NOMO-1 (cell line): ENCODE measurements around the gene RBAK.
"Not testable (repeated sequence)": the region's sequence is repeated elsewhere in the genome, so short reads cannot be mapped to it uniquely, and the experiment has no call there.

ENCODE experiments used
- DNase-seq, 2 experiments: peaks; one replicate each; lab custom pipeline; 2025; ENCODE audit not compliant: unreplicated experiment in 2 of 2; lab: John Stamatoyannopoulos, UW

RBAK gene

DNA sequence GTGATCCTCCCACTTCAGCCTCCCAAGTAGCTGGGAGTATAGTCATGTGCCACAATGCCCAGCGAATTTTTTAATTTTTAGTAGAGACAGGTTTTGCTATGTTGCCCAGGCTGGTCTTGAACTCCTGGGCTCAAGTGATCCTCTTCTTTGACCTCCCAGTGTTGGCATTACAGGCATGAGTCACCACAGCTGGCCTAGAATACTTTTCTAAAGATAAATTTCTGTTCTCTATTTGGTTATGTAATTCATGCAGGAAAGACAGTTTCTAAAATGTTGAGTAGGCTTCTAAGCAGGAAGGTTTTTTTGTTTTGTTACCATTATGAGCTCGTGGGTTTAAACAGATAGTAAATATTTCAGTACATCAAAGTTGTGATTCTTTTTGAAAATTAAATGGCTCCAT lies 5.0 kb downstream of the RBAK start:
- DNase-seq, result no peak

DNA sequence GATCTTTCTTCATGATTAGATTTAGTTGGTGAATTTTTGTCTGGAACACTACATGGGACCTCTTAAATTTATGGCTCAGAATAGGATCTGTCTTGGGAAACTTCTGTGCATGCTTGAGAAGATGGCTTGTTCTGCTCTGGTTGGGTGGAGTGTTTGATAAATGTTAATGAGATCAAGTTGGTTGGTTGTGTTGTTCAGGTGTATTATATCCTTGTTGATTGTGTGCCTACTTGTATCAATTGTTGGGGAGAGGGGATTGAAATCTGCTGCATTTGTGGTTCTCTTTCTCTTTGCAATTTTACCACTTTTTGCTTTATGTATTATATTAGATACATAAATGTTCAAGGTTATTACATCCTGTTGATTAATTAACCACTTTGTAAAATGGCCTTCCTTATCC lies 6.1 kb downstream of the RBAK start:
- DNase-seq, result not testable (repeated sequence)

DNA sequence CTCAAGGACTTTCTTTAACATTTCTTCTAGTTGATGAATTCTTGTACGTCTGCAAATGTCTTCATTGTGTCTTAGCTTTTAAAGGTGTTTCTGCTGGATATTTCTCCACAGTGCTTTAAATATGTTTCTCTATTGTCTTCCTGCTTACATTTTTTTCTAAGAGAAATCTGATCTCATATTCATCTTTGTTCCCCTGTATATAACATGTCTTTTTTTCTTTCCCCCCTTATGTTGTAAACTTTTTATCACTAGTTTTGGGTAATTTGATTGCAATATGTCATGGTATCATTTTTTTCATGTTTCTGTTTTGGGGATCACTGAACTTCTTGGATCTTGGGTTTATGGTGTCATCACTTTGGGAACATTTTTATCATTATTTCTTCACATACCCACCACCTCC lies 7.5 kb downstream of the RBAK start:
- no peak for DNase-seq

DNA sequence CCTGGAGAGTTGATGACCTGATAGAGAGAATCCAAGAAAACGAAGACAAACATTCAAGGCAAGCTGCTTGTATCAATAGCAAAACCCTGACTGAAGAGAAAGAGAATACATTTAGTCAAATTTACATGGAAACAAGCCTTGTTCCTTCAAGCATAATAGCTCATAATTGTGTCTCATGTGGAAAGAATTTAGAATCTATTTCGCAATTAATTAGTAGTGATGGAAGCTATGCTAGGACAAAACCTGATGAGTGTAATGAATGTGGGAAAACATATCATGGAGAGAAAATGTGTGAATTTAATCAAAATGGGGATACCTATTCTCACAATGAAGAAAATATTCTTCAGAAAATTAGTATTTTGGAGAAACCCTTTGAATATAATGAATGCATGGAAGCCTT lies 18.0 kb downstream of the RBAK start:
- DNase-seq, result no peak

DNA sequence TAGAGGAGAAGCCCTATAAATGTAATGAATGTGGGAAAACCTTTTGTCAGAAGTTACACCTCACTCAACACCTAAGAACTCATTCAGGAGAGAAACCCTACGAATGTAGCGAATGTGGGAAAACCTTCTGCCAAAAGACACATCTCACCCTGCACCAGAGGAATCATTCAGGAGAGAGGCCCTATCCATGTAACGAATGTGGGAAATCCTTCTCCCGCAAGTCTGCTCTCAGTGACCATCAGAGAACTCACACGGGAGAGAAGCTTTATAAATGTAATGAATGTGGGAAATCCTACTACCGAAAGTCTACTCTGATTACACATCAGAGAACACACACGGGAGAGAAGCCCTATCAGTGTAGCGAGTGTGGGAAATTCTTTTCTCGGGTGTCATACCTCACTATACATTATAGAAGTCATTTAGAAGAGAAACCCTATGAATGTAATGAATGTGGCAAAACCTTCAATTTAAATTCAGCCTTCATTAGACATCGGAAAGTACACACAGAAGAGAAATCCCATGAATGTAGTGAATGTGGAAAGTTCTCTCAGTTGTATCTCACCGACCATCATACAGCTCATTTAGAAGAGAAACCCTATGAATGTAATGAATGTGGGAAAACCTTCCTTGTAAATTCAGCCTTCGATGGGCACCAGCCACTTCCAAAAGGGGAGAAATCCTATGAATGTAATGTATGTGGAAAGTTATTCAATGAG lies 18.9 kb downstream of the RBAK start:
- no peak for DNase-seq

DNA sequence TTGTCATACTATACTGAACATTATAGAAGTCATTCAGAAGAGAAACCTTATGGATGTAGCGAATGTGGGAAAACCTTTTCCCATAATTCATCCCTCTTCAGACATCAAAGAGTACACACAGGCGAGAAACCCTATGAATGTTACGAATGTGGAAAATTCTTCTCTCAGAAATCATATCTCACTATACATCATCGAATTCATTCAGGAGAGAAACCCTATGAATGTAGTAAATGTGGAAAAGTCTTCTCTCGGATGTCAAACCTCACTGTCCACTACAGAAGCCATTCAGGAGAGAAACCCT lies 19.4 kb downstream of the RBAK start:
- no peak for DNase-seq

DNA sequence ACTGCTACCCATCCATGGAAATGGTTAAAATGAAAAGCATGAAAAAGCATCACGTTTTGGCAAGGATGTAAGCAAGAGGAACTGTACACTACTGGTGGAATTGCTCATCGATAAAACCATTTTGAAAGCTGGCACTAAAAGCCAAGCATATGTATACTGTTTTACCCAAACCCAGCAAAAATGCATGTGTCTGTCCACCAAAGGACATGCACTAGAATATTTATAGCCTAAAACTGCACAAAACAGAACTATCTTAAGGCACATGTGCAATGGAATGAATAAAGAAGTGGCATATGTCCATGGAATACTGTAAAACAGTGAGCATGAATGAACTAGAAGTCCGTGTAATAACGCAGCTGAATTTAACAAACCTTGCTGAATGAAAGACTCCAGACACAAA lies 22.9 kb downstream of the RBAK start:
- no peak for DNase-seq

DNA sequence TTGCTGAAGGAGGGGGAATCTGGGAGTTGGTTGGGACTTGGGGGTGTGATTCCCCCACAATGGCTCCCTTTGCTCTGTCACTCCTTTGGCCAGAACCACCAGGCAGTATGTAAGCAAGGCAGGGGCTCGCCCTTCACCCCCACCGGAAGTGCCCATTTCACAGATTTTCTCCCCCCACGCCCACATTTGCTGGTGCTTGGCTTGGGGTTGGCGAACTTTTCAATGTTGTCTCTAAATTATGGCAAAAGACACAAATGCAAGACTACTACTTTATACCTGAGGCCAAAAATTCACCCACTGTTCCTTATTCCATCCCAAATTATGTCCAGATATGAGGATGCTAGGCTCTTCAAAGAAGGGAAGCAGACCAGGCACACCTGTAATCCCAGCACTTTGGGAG lies 24.5 kb downstream of the RBAK start:
- no peak for DNase-seq

DNA sequence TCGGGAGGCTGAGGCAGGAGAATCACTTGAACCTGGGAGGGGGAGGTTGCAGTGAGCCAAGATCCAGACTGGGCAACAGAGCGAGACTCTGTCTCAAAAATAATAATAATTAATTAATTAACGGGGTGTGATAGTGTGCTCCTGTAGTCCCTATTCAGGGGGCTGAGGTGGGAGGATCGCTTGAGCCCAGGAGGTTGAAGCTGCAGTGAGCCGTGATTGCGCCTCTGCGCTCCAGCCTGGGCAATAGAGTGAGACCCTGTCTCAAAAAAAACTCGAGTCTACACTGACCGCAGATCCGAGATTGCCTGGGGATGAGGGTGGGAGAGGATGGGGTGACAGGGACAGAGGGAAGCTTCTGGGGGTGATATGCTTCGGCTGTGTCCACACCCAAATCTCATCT lies 29.5 kb downstream of the RBAK start:
- not testable (repeated sequence) for DNase-seq

DNA sequence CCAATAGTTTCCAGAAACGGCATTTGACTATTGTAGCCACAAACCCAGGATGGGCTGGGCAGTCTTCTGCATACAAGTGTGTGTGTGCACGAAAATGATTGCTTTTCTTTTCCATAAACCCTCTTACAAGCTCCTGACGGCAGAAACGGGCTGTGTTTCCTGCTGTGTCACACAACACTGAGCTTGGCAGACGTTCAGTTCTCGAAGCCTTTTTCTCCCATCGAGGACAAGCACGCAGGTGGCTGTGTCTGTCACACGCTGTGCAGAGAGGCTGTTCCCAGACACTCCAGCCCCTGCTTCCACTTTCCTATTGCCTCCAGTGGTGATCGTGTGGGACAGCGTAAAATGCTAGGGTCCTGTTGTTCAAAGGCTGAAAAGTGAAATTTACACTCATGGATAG lies 32.1 kb downstream of the RBAK start:
- DNase-seq, result no peak

DNA sequence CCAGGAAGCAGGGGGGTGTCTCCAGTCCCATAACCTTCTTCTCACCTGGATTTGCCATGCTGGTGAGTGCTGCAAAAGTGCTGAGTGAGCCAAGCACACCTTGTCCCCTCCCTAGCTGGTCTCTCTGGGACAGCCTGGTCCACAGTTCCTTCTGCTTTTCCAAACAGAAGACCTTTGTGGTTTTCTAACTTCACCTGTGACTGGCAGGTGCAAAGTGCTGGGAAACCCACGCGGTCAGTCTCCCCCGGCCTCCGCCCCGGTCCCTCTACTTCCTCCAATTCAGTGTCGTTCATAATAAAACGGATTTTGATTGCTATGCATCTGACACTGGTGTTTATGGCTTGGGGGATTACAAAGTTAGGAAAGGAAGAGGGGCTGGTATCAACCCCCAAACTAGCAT lies 37.1 kb downstream of the RBAK start:
- no peak for DNase-seq

DNA sequence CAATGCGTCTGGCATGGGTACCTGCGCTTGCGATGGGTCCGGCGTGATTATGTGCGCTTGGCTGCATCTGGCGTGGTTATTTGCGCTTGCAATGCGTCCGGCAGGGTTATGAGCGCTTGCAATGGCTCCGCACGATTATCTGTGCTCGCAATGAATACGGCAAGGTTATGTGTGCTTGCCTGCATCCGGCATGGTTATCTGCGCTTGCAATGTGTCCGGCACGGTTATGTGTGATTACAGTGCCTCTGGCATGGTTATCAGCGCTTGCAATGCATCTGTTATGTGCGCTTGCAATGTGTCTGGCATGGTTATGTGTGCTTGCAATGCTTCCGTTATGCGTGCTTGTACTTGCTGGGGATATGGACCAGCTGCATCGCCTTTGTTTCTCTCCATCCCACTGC lies 37.7 kb downstream of the RBAK start:
- no peak for DNase-seq

DNA sequence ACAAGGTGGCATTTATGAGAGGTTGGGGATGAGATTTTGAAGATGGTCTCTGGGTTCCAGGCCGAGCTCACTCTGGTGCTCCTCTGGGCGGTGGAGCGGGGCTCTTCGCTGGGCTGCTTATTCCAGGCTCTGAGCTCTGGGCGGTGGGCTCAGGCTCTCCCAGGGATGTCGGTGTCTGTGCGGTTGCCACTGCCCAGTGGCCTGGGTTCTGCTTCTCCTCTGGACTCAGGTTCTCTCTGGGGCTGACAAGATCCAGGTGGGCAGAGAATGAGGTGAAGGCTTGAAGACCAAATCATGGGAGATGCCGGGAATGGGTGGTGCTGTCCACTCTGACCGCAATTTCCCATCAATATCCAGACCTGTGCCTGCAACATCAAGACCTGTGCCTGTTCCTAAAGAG lies 40.6 kb downstream of the RBAK start:
- no peak for DNase-seq

DNA sequence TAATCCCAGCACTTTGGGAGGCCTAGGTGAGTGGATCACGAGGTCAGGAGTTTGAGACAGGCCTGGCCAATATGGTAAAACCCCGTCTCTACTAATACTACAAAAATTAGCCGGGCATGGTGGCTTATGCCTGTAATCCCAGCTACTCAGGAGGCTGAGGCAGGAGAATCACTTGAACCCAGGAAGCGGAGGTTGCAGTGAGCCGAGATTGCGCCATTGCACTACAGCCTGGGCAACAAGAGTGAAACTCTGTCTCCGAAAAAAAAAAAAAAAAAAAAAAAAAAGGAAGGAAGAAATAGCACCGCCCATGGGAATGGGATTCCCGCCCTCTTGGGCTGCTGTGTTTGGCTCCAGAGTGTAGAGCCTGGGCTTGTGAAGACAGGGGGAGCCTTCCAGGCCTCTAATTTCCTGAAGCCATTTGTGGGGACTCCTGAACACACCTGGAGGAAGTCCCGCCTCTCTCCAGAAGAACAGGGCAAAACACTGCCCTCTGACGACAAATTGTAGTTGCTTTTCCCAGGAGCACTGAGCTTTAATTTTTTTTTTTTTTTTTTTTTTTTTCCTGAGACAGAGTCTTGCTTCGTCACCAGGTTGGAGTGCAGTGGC lies 42.7 kb downstream of the RBAK start:
- DNase-seq, result not testable (repeated sequence)

DNA sequence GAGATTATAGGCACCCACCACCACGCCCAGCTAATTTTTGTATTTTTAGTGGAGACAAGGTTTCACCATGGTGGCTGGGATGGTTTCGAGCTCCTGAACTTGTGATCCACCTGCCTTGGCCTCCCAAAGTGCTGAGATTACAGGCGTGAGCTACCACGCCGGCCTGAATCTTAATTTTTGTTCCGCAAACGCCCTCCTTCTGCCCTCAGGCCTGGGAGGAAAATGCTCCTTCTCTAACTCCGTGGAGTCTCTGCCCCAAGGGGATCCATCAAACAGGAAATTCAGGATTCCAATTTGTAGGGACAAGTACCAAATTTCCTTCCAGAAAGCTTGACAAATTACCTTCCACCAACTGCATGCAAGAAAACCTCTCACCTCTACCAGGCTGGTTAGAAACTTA lies 43.2 kb downstream of the RBAK start:
- no peak for DNase-seq

DNA sequence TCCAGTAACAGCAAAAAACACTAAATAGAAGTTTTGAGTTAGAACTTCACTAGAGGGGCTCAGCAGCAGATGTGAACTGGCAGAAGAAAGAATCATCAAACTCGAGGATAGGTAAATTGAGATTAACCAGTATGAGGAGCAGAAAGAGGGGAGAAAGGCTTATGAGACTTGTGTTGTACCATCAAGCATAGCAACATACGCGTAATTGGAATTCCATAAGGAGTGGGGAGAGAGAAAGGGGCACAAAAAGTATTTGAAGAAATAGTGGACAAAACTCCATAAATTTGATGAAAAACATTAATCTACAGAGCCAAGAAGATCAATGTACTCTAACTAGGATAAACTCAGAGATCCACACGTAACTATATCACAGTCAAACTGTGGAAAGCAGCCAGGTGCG lies 48.3 kb downstream of the RBAK start:
- no peak for DNase-seq

DNA sequence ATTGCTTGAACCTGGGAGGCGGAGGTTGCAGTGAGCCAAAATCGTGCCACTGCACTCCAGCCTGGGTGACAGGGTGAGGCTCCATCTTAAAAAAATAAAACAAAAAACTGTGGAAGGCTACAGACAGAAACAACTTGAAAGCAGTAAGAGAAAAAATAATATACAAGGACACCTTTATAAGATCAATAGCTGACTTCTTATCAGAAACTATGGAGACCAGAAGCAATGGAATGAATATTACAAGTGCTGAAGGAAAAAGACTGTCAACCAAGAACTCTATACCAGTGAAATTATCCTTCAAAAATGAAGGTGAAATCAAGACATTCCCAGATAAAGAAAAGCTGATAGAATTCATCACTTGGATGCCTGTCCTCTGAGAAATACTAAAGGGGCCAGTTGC lies 49.0 kb downstream of the RBAK start:
- no peak for DNase-seq

DNA sequence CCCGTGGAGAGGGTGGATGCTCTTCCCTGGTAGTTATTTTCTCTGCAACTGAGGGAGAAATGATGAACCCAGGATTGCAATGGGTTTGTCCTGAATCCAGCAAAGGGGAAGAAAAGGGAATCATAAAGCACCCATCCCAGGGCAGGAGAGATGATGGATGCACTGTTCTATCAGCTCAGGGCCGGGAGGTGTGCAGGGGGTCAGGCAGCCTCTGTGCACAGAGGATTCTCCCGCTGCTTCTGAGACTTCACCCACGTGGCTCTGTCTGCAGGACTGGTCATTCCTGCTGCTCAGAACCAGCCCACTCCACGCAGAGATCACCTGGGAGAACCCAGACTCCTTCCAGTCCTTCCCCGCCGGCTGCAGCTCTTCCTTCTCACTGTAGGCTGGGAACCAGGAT lies 70.7 kb downstream of the RBAK start:
- no peak for DNase-seq

DNA sequence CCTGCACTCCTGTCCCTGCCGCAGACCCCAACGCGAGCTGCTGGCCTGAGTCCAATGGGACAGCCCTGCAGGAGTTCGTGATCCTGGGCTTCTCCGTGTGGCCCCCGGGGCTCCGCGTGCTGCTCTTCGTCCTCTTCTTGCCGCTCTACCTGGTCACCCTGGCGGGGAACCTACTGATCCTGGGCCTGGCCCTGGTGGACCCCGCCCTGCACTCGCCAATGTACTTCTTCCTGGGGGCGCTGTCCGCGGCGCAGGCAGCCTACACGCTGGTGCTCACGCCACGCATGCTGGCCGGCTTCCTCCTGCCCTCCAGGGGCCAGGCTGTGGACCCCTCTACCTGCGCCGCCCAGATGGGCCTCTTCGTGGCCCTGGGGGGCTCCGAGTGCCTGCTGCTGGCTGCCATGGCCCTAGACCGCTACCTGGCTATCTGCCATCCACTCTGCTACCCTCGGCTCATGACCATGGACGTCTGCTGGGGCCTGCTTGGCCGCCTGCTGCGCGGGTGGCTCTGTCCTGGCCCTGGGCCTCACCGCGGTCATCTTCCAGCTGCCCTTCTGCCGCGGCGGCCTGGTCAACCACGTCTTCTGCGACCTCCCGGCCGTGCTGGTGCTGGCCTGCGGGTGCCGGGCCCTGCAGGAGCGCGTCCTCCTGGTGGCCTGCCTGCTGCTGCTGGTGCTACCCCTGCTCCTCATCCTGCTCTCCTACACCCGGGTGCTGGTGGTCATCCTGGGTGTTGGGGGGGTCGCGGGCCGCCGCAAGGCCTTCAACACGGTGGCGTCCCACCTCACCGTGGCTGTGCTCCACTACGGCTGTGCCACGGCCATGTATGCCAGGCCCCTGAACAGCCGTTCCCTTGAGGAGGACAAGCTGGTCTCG lies 71.7 kb downstream of the RBAK start:
- no peak for DNase-seq
